Measurements from ENCODE around the gene RELL1. TPM values are rescaled to one million over a fixed set of nuclear protein-coding genes. Genes with fewer than 3 reads are reported as not detected.

RELL1 gene
- total RNA-seq, 1 donor from 2014 or later = 55.2 TPM

Other genes starting within 250 kb of the RELL1 start
- gene PGM2, start 140.3 kb upstream of the RELL1 start, total RNA-seq = 24.3 and 27.8 TPM in 2 replicates
- 93.1 and 133 TPM in 2 replicates for gene TBC1D1, start 204.7 kb upstream of the RELL1 start, total RNA-seq